Endodermal cell (in vitro differentiated cells): ENCODE measurements around the gene HIGD1A. TPM values are rescaled to one million over a fixed set of nuclear protein-coding genes. Genes with fewer than 3 reads are reported as not detected.

Experiments
- DNase-seq: peaks from one replicate; pipeline ENCODE4 v3.0.0-alpha.2; 2017
- H3K27ac ChIP-seq: 2 replicates; pipeline ENCODE4 v1.5.1; 2013; ENCODE audit warnings: mild to moderate bottlenecking, low read depth, low read length, moderate library complexity
- H3K27me3 ChIP-seq: 2 replicates; pipeline ENCODE4 v1.6.1; 2013; ENCODE audit warnings: mild to moderate bottlenecking, low read length, moderate library complexity; ENCODE audit not compliant: insufficient read depth, control insufficient read depth, poor library complexity, severe bottlenecking
- H3K36me3 ChIP-seq: 2 replicates; pipeline ENCODE4 v1.7.0; 2013; ENCODE audit warnings: mild to moderate bottlenecking, low read length, moderate library complexity; ENCODE audit not compliant: control insufficient read depth, insufficient read depth
- H3K4me1 ChIP-seq: one replicate; pipeline ENCODE4 v1.7.0; 2013; ENCODE audit warnings: low read length; ENCODE audit not compliant: control insufficient read depth, insufficient read depth
- H3K4me3 ChIP-seq: 2 replicates; pipeline ENCODE4 v1.5.1; 2013; ENCODE audit warnings: mild to moderate bottlenecking, low read length, moderate library complexity
- H3K9ac ChIP-seq: 2 replicates; pipeline ENCODE4 v1.6.1; 2013; ENCODE audit warnings: mild to moderate bottlenecking, low read length, moderate library complexity; ENCODE audit not compliant: poor library complexity, severe bottlenecking; ENCODE audit errors: extremely low read depth
- H3K9me3 ChIP-seq: 2 replicates; pipeline ENCODE4 v1.6.1; 2013; ENCODE audit warnings: mild to moderate bottlenecking, low read length, moderate library complexity; ENCODE audit not compliant: control insufficient read depth
- H3K27ac Mint-ChIP-seq: 2 replicates; pipeline ENCODE4 v1.8.0; 2020; ENCODE audit warnings: mixed read lengths
- H3K27me3 Mint-ChIP-seq: 2 replicates; pipeline ENCODE4 v1.8.0; 2021; ENCODE audit warnings: mild to moderate bottlenecking, mixed read lengths; ENCODE audit not compliant: insufficient read depth
- H3K36me3 Mint-ChIP-seq: 2 replicates; pipeline ENCODE4 v1.8.0; 2020; ENCODE audit warnings: low read depth, mixed read lengths
- H3K4me1 Mint-ChIP-seq: 2 replicates; pipeline ENCODE4 v1.8.0; 2020; ENCODE audit warnings: mixed read lengths
- H3K4me3 Mint-ChIP-seq: 2 replicates; pipeline ENCODE4 v1.8.0; 2020; ENCODE audit warnings: mild to moderate bottlenecking, moderate library complexity, mixed read lengths
- H3K9me3 Mint-ChIP-seq: 2 replicates; pipeline ENCODE4 v1.8.0; 2020; ENCODE audit warnings: mild to moderate bottlenecking, mixed read lengths
- CTCF ChIP-seq: fragments of 200-600 bp; sonication (generic); conservative IDR thresholded peaks from 2 replicates; pipeline ENCODE4 v1.5.0; 2021; ENCODE audit warnings: antibody characterized with exemption, mild to moderate bottlenecking
- WGBS, 2 experiments: methylation state at CpG; one replicate each; pipeline versions ENCODE4 v1.1.5 to v1.1.7; 2013; ENCODE audit warnings: missing lambda C conversion rate in 2 of 2, mixed read lengths in 1 of 2; ENCODE audit not compliant: insufficient coverage in 1 of 2, insufficient read length in 1 of 2; 5-methylcytosine and 5-hydroxymethylcytosine counted together
- total RNA-seq, 2 donors: library from RNA; stranded (reverse); fragmentation: NEBNext Ultra II Directional in 1 of 2; extraction: Animal tissue kit (Norgen Biotek cat#: 25700) in 1 of 2; gene quantifications; 2 replicates in 1 of 2; 3 replicates in 1 of 2; pipeline ENCODE4 v1.2.1, GENCODE V29; 2021

Gene HIGD1A
- total RNA-seq, 2 donors from 2014 or later = 116 to 121 TPM

- Mint-ChIP-seq H3K4me3 (no peak overlapping the region), H3K4me1 (peaks cover 31% of the 10 kb centered on the region), H3K9me3 (peaks cover 3% of the 10 kb centered on the region), H3K27ac (no peak overlapping the region), H3K27me3 (no peaks in the 10 kb centered on the region), H3K36me3 (peaks cover 23% of the 10 kb centered on the region)
- H3K9me3 ChIP-seq = peaks cover 7% of the 10 kb centered on the region
- no peak for TF ChIP-seq CTCF
- H3K9ac ChIP-seq = no peak overlapping the region
- no peak for DNase-seq
- peak overlapping the region; percentile 100 for H3K4me3 ChIP-seq
- peaks cover 5% of the 10 kb centered on the region for H3K4me1 ChIP-seq
- peaks cover 42% of the 10 kb centered on the region for H3K36me3 ChIP-seq
- no peak overlapping the region for H3K27ac ChIP-seq
- no peaks in the 10 kb centered on the region for H3K27me3 ChIP-seq
- WGBS, 2 experiments = 90 to 95% methylated on average over 3 of the region's 3 CpGs
Measured at GRCh38 chr3:42801048-42801620, 3.2 kb downstream of the HIGD1A start.

GRCh38 chr3:42800251-42800650, 4.0 kb downstream of the HIGD1A start:
- WGBS, 2 experiments = 100% methylated on average over 2 of the region's 2 CpGs
- H3K9ac ChIP-seq = no peak overlapping the region
- H3K36me3 ChIP-seq = peaks cover 51% of the 10 kb centered on the region
- no peak for TF ChIP-seq CTCF
- peaks cover 29% of the 10 kb centered on the region for H3K4me1 Mint-ChIP-seq
- peaks cover 31% of the 10 kb centered on the region for H3K36me3 Mint-ChIP-seq
- no peak for DNase-seq
- H3K9me3 ChIP-seq = peaks cover 7% of the 10 kb centered on the region
- H3K4me3 Mint-ChIP-seq = no peak overlapping the region
- H3K27ac ChIP-seq = no peak overlapping the region
- H3K27me3 Mint-ChIP-seq = no peaks in the 10 kb centered on the region
- peak overlapping the region; percentile 100 for H3K4me3 ChIP-seq
- H3K27ac Mint-ChIP-seq = no peak overlapping the region
- no peaks in the 10 kb centered on the region for H3K27me3 ChIP-seq
- peaks cover 5% of the 10 kb centered on the region for H3K4me1 ChIP-seq
- peaks cover 3% of the 10 kb centered on the region for H3K9me3 Mint-ChIP-seq

GRCh38 chr3:42799376-42799775, 4.9 kb downstream of the HIGD1A start:
- peaks cover 11% of the 10 kb centered on the region for H3K9me3 ChIP-seq
- Mint-ChIP-seq H3K4me1 (peaks cover 29% of the 10 kb centered on the region), H3K4me3 (no peak overlapping the region), H3K9me3 (peaks cover 3% of the 10 kb centered on the region), H3K27me3 (no peaks in the 10 kb centered on the region), H3K36me3 (peaks cover 34% of the 10 kb centered on the region), H3K27ac (no peak overlapping the region)
- peaks cover 5% of the 10 kb centered on the region for H3K4me1 ChIP-seq
- no peak for TF ChIP-seq CTCF
- H3K27ac ChIP-seq = no peak overlapping the region
- H3K27me3 ChIP-seq = no peaks in the 10 kb centered on the region
- H3K4me3 ChIP-seq = peak overlapping the region; percentile 39
- DNase-seq = no peak
- H3K9ac ChIP-seq = no peak overlapping the region
- WGBS, 2 experiments = 81 to 83% methylated on average over 6 to 7 of the region's 7 CpGs
- H3K36me3 ChIP-seq = peaks cover 59% of the 10 kb centered on the region
